GM12874 (cell line): ENCODE measurements around the gene TTI1.

Source experiments
- TF ChIP-seq, protein P1 (sequence below): IDR thresholded peaks from 2 replicates; pipeline ENCODE4 v1.5.1; 2011; ENCODE audit warnings: low read depth, mild to moderate bottlenecking, control low read depth, low read length, moderate library complexity; ENCODE audit not compliant: insufficient read depth

The TTI1 gene

DNA sequence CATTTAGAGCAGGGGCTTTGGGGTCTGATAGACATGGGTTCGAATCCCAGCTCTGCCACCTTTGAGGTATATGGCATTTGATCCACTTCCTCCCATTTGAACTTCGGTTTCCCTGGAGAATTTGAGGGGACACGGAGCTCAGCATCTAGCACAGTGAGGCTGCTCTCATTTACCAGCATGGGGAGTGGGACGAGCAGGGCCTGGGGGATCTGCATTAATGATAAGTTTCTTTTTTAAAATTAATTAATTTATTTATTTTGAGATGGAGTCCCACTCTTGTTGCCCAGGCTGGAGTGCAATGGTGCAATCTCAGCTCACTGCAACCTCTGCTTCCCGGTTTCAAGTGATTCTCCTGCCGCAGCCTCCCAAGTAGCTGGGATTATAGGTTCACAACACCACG, 77.7 kb downstream of the TTI1 start:
- TF ChIP-seq, protein P1, sequence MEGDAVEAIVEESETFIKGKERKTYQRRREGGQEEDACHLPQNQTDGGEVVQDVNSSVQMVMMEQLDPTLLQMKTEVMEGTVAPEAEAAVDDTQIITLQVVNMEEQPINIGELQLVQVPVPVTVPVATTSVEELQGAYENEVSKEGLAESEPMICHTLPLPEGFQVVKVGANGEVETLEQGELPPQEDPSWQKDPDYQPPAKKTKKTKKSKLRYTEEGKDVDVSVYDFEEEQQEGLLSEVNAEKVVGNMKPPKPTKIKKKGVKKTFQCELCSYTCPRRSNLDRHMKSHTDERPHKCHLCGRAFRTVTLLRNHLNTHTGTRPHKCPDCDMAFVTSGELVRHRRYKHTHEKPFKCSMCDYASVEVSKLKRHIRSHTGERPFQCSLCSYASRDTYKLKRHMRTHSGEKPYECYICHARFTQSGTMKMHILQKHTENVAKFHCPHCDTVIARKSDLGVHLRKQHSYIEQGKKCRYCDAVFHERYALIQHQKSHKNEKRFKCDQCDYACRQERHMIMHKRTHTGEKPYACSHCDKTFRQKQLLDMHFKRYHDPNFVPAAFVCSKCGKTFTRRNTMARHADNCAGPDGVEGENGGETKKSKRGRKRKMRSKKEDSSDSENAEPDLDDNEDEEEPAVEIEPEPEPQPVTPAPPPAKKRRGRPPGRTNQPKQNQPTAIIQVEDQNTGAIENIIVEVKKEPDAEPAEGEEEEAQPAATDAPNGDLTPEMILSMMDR, result no peak

DNA sequence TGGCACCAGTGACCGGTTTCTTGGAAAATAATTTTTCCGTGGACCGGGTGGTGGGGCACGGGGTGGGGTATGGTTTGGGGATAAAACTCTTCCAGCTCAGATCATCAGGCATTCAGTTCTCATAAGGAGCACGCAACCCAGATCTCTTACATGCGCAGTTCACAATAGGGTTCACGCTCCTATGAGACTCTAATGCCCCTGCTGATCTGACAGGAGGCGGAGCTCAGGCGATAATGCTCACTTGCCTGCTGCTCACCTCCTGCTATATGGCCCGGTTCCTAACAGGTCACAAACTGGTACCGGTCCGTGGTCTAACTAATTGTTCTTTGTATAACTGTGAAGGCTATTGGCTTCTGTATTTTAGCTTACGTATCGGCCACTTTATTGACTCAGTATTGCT, 78.6 kb downstream of the TTI1 start:
- TF ChIP-seq, protein P1, result no peak

DNA sequence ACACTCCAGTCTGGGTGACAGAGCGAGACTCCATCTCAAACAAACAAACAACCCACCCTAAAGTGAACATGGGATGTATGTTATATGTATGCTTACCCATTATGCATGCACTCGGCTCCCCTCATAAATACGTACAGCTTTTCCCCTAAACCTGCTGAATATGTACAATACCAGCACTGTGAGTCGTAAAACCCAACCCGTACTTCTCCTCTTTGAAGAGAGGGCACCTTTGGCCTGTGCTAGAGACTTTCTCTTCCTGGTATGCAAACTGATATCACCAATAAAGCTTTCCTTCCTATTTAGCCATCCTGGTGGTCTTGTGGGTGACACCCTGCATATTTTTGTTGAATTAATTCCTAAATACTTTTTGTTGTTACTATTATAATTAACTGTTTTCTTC, 79.1 kb downstream of the TTI1 start:
- TF ChIP-seq, protein P1, result no peak

DNA sequence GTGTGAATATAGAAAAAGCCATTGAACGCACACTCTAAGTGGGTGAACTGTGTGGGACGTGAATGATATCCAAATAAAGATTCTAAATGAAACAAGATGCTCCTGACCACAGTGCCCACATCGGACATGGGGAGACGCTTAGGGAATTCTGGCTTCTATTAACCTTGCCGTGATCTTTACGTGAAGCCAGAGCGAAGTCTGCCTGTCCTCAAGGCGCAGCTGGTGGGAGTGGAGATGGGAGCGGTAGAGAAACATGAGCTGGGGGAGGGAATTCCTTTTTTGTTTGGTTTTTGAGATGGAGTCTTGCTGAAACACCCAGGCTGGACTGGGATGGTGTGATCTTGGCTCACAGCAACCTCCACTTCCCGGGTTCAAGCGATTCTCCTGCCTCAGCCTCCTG, 84.3 kb downstream of the TTI1 start:
- TF ChIP-seq, protein P1, result no peak

DNA sequence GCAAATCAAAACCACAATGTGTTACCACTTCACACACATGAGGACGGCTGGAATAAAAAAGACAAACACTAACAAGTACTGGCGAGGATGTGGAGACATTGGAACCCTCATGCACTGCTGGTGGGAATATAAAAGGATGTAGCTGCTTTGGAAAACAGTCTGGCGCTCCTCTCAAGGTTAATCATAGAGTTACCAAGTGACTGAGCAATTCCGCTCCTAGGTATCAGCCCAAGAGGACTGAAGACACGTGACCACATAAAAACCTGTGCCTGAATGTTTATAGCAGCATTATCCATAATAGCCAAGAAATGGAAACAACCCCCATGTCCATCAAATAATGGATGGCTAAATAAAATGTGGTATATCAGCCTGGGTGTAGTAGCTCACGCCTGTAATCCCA, 85.3 kb downstream of the TTI1 start:
- TF ChIP-seq, protein P1, result no peak

DNA sequence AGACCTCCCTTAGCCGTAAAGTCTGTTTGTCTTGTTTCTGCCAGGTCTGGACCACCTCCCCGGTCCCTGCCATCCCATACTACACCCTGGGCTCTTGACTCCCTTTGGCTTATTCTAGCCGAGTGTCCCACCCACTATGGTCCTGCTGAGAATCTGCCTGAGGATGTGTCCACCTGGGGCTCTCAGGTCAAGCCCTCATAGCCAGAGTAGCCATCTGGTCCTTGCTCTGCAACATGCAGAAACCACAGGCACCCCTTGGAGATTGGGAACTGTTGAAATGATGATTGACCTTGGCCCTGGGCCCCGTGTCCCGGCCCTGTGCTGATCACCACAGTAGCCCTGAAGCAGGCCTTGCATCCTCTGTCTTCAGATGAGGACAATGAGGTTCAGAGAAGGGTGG, 86.3 kb downstream of the TTI1 start:
- TF ChIP-seq, protein P1, result no peak

DNA sequence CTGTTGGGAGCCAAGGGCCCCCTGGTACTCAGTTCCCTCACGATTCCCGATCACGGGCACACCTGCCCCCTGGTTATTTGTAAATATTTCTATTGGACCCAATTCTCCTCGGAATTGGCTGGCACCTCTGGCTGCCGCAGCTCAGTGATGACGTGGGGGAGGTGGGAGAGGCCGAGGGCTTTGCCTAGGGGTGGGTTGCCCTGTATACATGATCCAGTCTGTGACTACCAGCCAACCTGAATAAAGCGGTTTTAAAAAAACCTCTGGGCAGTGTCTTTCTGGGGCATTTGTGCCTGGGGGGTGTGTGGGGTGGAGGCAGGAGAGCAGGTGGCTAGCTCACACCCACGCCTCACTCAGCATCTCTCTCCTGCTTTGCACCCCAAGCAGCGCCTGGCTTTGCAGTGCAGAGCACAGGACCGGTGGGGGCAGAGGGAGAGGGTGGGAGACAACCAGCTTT, 88.1 kb downstream of the TTI1 start:
- TF ChIP-seq, protein P1, result no peak
